GM19023 (cell line): ENCODE results near the gene PPP1R9B.

Experiments used
- ATAC-seq: cut with Tn5 transposase; IDR thresholded peaks from one replicate; pipeline ENCODE4 v1.9.1; 2021; ENCODE audit warnings: mild to moderate bottlenecking, moderate library complexity; ENCODE audit not compliant: unreplicated experiment

Gene PPP1R9B

GRCh38 chr17:50150354-50151040 lies at the start of gene PPP1R9B:
Gene PPP1R9B (minus strand): TSS chr17:50150677. CDS start chr17:50150513, 164 bp downstream.
- no peak for ATAC-seq

GRCh38 chr17:50199803-50200456 lies 49.5 kb upstream of the PPP1R9B start:
- peak; percentile 33 for ATAC-seq

GRCh38 chr17:50199211-50199802 lies 48.8 kb upstream of the PPP1R9B start:
- no peak for ATAC-seq

GRCh38 chr17:50198026-50198669 lies 47.7 kb upstream of the PPP1R9B start:
- ATAC-seq = no peak

- ATAC-seq = no peak
These were observed 46.3 kb upstream of the PPP1R9B start for GRCh38 chr17:50196826-50197225.

GRCh38 chr17:50196036-50196435 lies 45.6 kb upstream of the PPP1R9B start:
- ATAC-seq = no peak

- ATAC-seq = no peak
These were observed 44.7 kb upstream of the PPP1R9B start for GRCh38 chr17:50194934-50195865.

GRCh38 chr17:50194140-50194933 lies 43.9 kb upstream of the PPP1R9B start:
- no peak for ATAC-seq

GRCh38 chr17:50192618-50193291 lies 42.3 kb upstream of the PPP1R9B start:
- ATAC-seq = no peak

- ATAC-seq = no peak
These were observed 41.7 kb upstream of the PPP1R9B start for GRCh38 chr17:50192144-50192617.

GRCh38 chr17:50191359-50192143 lies 41.1 kb upstream of the PPP1R9B start:
- no peak for ATAC-seq

- no peak for ATAC-seq
These were observed 40.3 kb upstream of the PPP1R9B start for GRCh38 chr17:50190603-50191358.

GRCh38 chr17:50190293-50190602 lies 39.8 kb upstream of the PPP1R9B start:
- ATAC-seq = no peak

GRCh38 chr17:50189550-50190292 lies 39.2 kb upstream of the PPP1R9B start:
- no peak for ATAC-seq

GRCh38 chr17:50188921-50189549 lies 38.6 kb upstream of the PPP1R9B start:
- no peak for ATAC-seq

GRCh38 chr17:50188531-50188920 lies 38.0 kb upstream of the PPP1R9B start:
- ATAC-seq = no peak
